Urinary bladder (tissue), 4 donors: ENCODE measurements around the gene DGCR8. TPM values are rescaled to one million over a fixed set of nuclear protein-coding genes. Genes with fewer than 3 reads are reported as not detected.

ENCODE experiments used
- DNase-seq: peaks from one replicate; pipeline ENCODE4 v3.0.0-alpha.2; 2015; ENCODE audit errors: extremely low spot score
- H3K27ac ChIP-seq: one replicate; pipeline ENCODE4 v1.5.1; 2013; ENCODE audit warnings: low read depth, mild to moderate bottlenecking, moderate library complexity
- H3K36me3 ChIP-seq: one replicate; pipeline ENCODE4 v1.6.1; 2013; ENCODE audit warnings: mild to moderate bottlenecking, moderate library complexity; ENCODE audit not compliant: insufficient read depth
- H3K4me1 ChIP-seq: one replicate; pipeline ENCODE4 v1.6.1; 2013; ENCODE audit warnings: mild to moderate bottlenecking, moderate library complexity; ENCODE audit not compliant: insufficient read depth
- H3K4me3 ChIP-seq: one replicate; pipeline ENCODE4 v1.5.1; 2013; ENCODE audit warnings: low read depth, low read length
- WGBS: extraction: QIAGEN DNeasy Blood & Tissue Kit; methylation state at CpG from one replicate; pipeline ENCODE4 v1.1.7; 2013; 5-methylcytosine and 5-hydroxymethylcytosine counted together
- polyA plus RNA-seq: library from polyadenylated mRNA; stranded (reverse); fragments of 200-250 nt; gene quantifications from one replicate; pipeline ENCODE4 v1.2.3, GENCODE V29; 2013
- total RNA-seq: library from RNA; depleted of rRNA; stranded (reverse); fragments of >200 nt; gene quantifications from one replicate; pipeline ENCODE4 v1.2.3, GENCODE V29; 2014
- donor health status: healthy with polysubstance abuse.
- donor health status: healthy.

The DGCR8 gene
- total RNA-seq, result 24.8 TPM
- 18.9 TPM for polyA plus RNA-seq

DNA sequence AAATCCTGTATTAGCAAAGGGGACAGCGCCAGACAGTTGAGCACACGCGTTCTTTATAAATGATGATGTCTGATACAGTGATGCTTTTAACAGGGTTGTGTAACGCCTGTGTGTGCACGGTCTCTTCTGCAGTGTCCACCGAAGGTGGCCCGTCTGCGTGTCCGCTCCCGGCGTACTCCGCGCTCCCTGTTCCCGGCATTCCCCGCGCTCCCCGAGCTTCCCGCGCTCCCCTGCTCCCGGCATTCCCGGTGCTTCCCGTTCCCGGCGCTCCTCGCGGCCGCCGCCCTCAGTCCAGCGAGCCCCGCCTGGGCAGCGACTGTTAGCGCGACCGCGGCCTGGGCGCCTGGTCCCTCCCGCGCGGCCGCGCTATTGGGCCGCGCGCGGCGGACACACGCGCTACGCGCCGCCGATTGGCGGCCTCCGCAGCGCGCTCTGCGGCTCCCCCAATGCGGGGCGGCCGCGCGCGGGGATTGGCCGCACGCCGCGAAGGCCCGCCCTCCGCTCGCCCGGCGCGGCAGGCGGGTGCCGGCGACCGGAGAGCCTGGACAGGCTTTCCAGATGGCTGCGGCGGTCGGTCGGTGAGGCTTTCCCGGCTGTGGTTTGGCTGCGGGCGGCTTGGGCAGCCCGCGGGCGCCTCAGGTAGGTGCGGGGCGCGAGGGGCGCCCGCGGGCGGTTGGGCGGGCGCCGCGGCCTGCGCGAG is at the start of gene DGCR8:
Gene DGCR8 (plus strand): TSS at position 497 of the 700 bp plus-strand sequence. CDS start 5,723 bp downstream, outside the sequence.
- peak within 1 kb of the TSS; percentile 83 for H3K4me3 ChIP-seq
- peak; percentile 82 for DNase-seq
- peak within 1 kb of the TSS; percentile 82 for H3K27ac ChIP-seq
- WGBS, result under 1% methylated on average over 100 of the region's 100 CpGs
- H3K36me3 ChIP-seq, result no peaks in the 10 kb centered on the region
- peaks cover 2% of the 10 kb centered on the region for H3K4me1 ChIP-seq

DNA sequence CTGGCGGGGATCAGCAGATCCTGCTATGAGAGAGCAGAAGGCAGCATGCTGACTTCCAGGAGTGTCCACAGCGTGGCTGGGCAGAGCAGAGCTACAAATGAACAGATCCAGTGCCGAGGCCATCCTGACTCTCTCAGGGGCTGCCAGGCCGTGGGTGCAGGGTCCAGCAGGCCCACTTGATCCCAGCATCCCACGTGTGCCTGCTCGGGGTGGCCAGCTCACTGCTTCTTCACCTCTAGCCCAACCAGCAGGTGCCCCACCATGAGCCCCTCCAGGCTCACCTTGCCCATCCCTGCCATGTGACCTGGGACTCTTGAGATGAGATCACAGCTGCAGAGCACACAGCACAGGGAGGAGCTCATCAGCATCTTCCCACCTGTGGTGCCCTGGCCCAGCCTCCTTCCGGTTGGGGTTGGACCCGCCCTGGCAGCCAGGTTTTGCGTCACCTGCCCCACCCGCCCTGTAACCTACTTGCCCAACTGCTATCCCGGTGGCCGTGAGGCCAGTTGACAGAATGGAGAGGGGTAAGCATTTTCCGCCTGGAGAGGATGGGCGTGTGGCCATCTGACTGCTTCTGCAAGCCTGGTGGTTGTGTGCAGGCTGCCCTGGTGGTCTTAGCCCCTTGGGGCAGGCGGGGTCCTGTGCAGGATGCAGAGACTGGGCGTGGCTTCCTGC is 48.2 kb upstream of the DGCR8 start:
- DNase-seq, result no peak
- no peaks in the 10 kb centered on the region for H3K4me1 ChIP-seq
- no peaks in the 10 kb centered on the region for H3K36me3 ChIP-seq
- H3K4me3 ChIP-seq, result no peak overlapping the region
- WGBS, result 94% methylated on average over 16 of the region's 16 CpGs
- H3K27ac ChIP-seq, result no peak overlapping the region

DNA sequence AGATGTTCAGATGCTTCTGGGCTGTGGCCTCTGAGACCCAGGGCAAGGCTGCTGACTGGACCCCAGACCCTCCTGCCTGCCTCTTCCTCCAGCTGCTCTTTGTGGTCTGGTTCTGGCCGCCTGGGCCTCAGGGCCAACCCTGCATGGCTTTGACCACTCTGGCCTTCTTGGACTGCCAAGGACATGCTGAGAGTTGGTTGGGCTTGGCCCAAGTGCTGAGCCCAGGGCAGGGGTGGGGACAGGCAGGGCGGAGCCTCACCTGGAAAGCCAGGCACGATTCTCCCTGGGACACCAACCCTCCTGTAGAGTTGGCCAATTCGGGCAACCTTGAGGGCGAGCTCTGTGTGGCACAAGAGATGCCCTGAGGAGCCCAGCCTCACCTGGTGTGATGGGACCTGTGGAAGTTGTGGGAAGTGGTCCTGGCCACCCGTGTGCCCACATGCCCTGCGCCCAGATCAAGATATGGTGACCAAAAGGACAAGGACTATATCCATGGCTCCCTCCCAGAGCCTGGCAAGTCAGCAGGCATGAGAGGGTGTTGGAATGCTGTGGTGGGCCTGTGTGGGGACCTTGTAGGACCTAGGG is 47.5 kb upstream of the DGCR8 start:
- Histone ChIP-seq H3K27ac (no peak overlapping the region), H3K4me1 (no peaks in the 10 kb centered on the region), H3K4me3 (no peak overlapping the region), H3K36me3 (no peaks in the 10 kb centered on the region)
- WGBS, result 93% methylated on average over 7 of the region's 7 CpGs
- DNase-seq, result no peak

DNA sequence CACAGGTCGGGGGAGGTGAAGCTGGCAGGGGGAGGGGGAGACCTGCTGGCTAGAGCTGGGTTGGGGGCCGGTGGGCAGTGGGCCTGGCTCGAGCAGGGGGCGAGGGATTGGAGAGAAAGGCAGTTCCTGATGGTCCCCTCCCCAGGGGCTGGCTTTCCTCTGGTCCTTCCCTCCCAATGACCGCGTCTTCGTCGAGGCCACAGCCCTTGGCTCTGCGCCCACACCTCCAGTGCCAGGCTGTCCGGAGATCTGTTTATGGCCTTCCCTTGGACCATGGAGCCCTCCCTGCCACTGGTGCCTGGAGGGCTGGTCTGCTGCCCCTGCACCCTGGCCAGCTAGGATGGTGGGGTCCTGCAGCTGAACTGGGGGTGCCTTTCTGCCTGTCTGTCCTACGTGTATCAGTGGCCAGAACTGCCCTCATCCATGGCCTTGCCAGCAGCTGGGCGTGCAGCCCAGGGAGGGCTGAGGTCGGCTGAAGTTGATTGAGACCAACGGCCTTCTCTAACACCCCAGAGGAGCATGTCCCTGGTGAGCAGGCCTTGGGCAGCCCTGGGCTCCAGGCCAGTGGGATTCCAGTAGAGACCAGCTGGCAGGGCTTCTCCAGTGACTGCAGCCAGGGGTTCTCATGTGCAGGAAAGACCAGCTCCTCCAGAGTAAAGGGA is 46.9 kb upstream of the DGCR8 start:
- 68% methylated on average over 14 of the region's 14 CpGs for WGBS
- H3K4me1 ChIP-seq, result no peaks in the 10 kb centered on the region
- H3K36me3 ChIP-seq, result peaks cover 2% of the 10 kb centered on the region
- no peak overlapping the region for H3K27ac ChIP-seq
- DNase-seq, result no peak
- no peak overlapping the region for H3K4me3 ChIP-seq

DNA sequence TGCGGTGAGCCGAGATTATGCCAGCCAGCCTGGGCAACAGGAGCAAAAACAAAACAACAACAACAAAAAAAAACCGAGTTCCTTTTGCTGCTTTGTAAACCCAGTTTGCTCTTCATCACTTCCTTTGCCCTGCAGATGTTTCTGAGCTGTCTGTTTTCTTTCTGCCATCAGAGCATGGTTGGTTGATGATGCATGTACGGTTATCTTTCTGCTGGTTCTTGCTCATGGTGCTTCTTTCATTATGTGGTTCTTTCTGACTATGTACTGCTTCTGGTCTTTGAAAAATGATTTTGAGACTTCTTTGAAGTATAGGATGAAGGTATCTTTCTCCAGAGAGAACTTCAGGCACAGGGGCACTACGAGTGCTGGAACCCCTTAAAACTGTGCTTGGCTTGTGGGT is 45.9 kb upstream of the DGCR8 start:
- WGBS, result 83% methylated on average over 5 of the region's 5 CpGs
- H3K27ac ChIP-seq, result no peak overlapping the region
- no peaks in the 10 kb centered on the region for H3K4me1 ChIP-seq
- peaks cover 4% of the 10 kb centered on the region for H3K36me3 ChIP-seq
- no peak overlapping the region for H3K4me3 ChIP-seq
- no peak for DNase-seq

DNA sequence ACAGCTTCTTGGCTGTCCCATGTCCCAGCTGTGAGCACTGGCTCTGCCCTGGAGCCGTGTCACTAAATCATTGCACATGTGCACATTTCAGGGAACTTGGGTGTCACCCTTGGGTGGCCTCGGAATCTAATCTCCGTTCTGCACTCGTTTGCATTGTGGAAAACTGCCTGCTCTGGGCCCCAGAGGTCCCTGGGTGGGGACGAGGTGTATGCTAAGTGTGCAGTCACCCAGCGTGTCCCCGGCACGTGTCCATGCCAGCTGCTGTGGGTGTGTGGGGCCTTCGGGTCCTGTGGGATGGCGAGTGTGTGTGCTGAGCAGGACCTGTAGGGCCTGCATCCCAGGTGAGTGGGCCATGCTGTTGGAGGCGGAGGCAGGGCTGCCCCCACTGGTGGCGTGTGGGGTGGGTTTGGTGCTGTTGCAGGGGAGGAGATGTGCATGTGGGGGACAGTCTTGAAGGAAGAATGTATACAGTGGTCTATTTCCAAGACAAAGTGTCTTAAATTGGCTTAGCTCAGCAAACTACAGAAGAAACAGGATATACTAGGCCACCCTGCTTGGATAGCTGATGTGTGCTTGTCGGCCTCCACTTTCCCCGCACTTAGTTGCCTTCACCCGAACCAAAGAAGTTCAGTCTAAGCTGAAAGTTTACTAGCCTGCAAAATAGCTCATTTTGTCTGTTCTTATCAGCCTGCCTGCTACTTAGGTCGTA is 44.5 kb upstream of the DGCR8 start:
- H3K4me1 ChIP-seq, result no peaks in the 10 kb centered on the region
- H3K27ac ChIP-seq, result no peak overlapping the region
- 87% methylated on average over 16 of the region's 16 CpGs for WGBS
- peaks cover 4% of the 10 kb centered on the region for H3K36me3 ChIP-seq
- DNase-seq, result no peak
- H3K4me3 ChIP-seq, result no peak overlapping the region

DNA sequence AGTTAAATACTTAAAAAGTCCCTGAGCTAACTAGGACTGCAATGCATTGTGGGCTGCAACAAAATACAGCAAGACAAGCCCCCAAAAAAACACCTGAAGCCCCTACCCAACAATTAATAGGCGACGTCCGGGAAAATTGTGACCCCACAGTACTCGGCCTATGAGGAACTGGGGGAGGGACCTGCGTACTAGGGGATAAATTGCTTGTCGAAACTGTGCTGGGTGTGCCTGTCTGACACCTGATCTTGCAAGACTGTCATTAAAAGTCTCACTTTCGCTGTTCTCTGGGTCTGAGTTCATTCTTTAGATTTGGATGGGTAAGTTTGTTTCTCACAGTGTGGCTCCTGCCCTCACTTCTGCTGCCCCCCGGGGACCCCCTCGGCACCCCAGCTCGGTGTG is 44.0 kb upstream of the DGCR8 start:
- Histone ChIP-seq H3K4me1 (no peaks in the 10 kb centered on the region), H3K27ac (no peak overlapping the region), H3K4me3 (no peak overlapping the region), H3K36me3 (peaks cover 4% of the 10 kb centered on the region)
- DNase-seq, result no peak
- 87% methylated on average over 10 of the region's 10 CpGs for WGBS

DNA sequence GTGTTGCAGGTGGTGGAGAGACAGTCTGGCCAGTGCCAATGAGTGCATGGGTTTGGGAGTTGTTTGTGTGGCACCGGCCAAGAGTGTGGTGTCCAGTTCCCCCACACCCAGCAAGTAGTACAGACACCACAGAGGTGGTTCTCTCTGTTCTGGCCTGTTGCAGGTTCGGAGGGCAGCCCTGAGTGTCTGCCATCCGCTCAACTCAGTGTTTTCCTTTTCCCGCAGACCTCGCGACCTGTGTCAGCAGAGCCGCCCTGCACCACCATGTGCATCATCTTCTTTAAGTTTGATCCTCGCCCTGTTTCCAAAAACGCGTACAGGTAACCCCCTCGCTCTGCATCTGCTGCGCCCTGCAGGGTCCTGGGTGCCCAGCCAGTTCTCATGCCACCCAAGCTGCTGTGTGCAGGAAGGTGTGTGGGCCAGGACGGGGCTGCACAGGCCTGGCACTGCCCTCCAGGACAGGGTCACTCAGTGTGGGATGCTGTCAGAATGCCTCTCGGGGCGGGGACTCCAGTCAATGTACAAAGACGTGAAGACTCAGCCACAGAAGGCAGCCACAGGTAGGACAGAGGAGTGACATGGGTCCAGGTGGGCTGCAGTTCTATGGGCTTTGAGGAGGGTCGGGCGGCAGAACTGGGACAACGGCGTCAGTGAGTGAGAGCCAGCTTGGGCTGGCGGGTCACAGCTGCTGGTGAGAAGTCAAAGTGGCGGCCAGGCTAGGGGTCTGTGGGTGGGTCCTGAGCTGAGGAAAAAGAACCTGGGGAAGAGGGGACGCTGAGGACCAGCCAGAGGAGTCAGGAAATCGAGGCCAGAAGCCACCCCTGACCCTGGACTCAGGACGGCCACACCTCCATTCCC is 43.3 kb upstream of the DGCR8 start:
- no peak overlapping the region for H3K27ac ChIP-seq
- no peaks in the 10 kb centered on the region for H3K4me1 ChIP-seq
- DNase-seq, result no peak
- WGBS, result 94% methylated on average over 25 of the region's 25 CpGs
- H3K4me3 ChIP-seq, result no peak overlapping the region
- peaks cover 4% of the 10 kb centered on the region for H3K36me3 ChIP-seq

DNA sequence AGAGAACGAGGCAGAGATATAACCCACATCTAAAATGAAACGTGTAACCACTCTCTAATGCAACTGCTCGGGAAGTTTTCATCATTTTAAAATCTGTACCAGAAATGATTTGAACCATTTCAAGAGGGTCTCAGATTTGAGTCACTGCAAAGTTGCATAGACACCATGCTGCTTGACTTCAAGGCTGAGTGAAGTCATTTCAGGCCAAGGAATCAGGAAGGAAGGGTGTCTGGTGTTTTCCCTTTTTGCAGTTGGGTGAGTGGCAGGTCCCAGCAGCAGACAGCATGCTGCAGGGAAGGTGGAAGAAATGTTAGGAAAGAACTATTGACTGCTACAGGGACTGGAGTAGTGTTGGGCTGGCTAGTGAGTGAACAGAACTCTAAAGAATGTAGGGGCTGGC is 42.6 kb upstream of the DGCR8 start:
- DNase-seq, result no peak
- peaks cover 4% of the 10 kb centered on the region for H3K36me3 ChIP-seq
- H3K4me3 ChIP-seq, result no peak overlapping the region
- H3K27ac ChIP-seq, result no peak overlapping the region
- 91% methylated on average over 3 of the region's 3 CpGs for WGBS
- H3K4me1 ChIP-seq, result no peaks in the 10 kb centered on the region

DNA sequence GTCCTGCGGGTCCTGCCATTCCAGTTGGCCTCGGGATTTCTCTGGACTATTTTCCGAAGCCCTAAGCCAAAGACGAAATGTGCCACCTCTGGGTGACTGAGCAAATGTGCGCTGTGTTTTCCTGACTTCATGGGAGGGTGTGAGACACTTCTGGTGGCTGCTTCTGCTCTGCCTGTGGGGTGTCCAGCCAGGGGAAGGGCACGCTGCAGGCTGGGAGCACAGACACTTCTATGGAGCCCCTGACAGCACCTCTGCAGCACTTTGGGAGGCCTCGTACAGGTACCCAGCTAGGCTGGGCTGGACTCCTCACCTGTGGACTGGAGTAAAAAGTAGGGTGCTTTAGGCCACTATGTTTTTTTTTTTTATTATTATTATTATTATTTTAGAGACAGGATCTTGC is 41.5 kb upstream of the DGCR8 start:
- H3K4me3 ChIP-seq, result no peak overlapping the region
- H3K4me1 ChIP-seq, result no peaks in the 10 kb centered on the region
- no peak for DNase-seq
- H3K27ac ChIP-seq, result no peak overlapping the region
- WGBS, result 93% methylated on average over 7 of the region's 7 CpGs
- peaks cover 4% of the 10 kb centered on the region for H3K36me3 ChIP-seq

DNA sequence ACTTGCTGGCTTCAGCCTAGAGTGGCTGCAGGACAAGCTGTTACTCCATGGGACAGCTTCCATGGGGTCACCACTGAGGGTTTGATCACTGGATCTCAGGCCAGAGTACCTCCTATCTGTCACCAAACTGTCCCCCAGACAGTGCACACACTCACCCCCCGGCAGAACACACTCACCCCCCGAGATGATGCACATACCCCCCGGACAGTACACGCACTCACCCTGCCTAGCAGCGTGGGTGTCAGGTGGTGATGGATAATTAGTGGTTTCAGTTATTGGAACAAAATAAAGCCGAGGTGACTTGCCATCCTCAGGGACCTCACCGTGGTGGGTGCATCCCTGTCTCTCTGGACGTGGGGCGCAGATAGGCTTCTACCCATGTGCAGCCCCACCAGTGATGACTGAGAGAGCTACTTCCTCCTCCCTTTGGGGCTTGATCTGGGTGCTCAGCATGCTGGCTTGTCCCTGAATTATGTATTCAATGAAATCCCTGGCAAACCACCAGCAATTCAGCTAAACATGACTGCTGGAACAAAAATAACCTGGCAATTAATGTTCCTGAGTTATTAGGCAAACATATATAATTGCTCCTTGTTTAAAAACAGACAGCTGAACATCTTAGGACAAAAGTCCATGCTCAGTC is 40.2 kb upstream of the DGCR8 start:
- Histone ChIP-seq H3K27ac (no peak overlapping the region), H3K4me1 (no peaks in the 10 kb centered on the region), H3K4me3 (no peak overlapping the region), H3K36me3 (peaks cover 4% of the 10 kb centered on the region)
- no peak for DNase-seq
- WGBS, result 90% methylated on average over 9 of the region's 9 CpGs
